ENCODE measurements around the gene CACNB3.
"Not testable (repeated sequence)": the region's sequence is repeated elsewhere in the genome, so short reads cannot be mapped to it uniquely, and the experiment has no call there.

The CACNB3 gene

GRCh38 chr12:48852734-48853688 is 34.7 kb downstream of the CACNB3 start:
- peak; percentile 82 for DNase-seq
- Histone ChIP-seq H3K27ac (peak overlapping the region; percentile 89), H3K4me3 (ENCODE audit: low read depth, low read length) (peak overlapping the region; percentile 94), H3K9me3 (ENCODE audit: severe bottlenecking) (no peaks in the 10 kb centered on the region), H3K27me3 (ENCODE audit: insufficient read depth, low read depth, severe bottlenecking) (no peaks in the 10 kb centered on the region), H3K36me3 (peaks cover 20% of the 10 kb centered on the region)
- TF ChIP-seq, protein P1, sequence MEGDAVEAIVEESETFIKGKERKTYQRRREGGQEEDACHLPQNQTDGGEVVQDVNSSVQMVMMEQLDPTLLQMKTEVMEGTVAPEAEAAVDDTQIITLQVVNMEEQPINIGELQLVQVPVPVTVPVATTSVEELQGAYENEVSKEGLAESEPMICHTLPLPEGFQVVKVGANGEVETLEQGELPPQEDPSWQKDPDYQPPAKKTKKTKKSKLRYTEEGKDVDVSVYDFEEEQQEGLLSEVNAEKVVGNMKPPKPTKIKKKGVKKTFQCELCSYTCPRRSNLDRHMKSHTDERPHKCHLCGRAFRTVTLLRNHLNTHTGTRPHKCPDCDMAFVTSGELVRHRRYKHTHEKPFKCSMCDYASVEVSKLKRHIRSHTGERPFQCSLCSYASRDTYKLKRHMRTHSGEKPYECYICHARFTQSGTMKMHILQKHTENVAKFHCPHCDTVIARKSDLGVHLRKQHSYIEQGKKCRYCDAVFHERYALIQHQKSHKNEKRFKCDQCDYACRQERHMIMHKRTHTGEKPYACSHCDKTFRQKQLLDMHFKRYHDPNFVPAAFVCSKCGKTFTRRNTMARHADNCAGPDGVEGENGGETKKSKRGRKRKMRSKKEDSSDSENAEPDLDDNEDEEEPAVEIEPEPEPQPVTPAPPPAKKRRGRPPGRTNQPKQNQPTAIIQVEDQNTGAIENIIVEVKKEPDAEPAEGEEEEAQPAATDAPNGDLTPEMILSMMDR (IDR thresholded peaks at IDR 0.05; ENCODE audit: low read depth, low read length) = peak; percentile 65

DNA sequence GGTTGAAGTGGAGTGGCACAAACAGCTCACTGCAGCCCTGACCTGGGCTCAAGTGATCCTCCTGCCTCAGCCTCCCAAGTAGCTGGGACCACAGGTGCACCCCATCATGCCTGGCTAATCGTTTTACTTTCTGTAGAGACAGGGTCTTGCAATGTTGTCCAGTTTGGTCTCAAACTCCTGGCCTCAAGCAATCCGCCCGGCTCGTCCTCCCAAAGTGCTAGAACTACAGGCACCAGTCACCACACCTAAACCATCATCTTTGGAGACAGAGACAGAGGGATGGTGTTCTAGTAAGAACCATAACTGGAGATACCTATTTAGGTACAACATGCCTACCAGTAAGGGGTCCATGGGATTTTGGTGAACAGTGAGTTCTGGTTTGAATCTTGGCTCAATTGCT is 36.2 kb downstream of the CACNB3 start:
- no peak overlapping the region for H3K4me3 ChIP-seq (ENCODE audit: low read depth, low read length)
- H3K9me3 ChIP-seq (ENCODE audit: severe bottlenecking) = no peaks in the 10 kb centered on the region
- TF ChIP-seq, protein P1 (IDR thresholded peaks at IDR 0.05; ENCODE audit: low read depth, low read length) = no peak
- no peak overlapping the region for H3K27ac ChIP-seq
- peaks cover 14% of the 10 kb centered on the region for H3K36me3 ChIP-seq
- DNase-seq = no peak
- no peaks in the 10 kb centered on the region for H3K27me3 ChIP-seq (ENCODE audit: insufficient read depth, low read depth, severe bottlenecking)

GRCh38 chr12:48854932-48855331 is 36.6 kb downstream of the CACNB3 start:
- not testable (repeated sequence) for H3K4me3 ChIP-seq (ENCODE audit: low read depth, low read length); DNase-seq; H3K36me3 ChIP-seq; H3K27ac ChIP-seq; H3K9me3 ChIP-seq (ENCODE audit: severe bottlenecking); H3K27me3 ChIP-seq (ENCODE audit: insufficient read depth, low read depth, severe bottlenecking)

DNA sequence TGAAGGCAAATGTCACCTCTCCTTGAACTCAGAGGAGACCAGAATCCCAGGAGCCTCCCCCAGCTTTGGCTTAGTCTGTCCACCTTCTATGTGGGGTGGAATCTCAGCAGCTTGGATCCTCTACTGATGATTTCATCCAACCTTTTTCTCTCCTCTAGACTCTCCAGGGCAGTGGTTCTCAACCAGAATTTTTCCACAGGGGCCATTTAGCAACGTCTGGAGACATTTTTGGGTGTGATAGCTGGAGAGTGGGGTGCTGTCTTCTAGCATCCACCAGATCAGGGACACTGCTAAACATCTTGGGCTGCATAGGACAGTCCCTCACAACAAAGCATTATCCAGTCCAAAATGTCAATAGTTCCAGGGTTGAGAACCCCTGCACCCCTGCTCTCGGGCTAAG is 38.1 kb downstream of the CACNB3 start:
- no peak for DNase-seq
- H3K27me3 ChIP-seq (ENCODE audit: insufficient read depth, low read depth, severe bottlenecking) = no peaks in the 10 kb centered on the region

DNA sequence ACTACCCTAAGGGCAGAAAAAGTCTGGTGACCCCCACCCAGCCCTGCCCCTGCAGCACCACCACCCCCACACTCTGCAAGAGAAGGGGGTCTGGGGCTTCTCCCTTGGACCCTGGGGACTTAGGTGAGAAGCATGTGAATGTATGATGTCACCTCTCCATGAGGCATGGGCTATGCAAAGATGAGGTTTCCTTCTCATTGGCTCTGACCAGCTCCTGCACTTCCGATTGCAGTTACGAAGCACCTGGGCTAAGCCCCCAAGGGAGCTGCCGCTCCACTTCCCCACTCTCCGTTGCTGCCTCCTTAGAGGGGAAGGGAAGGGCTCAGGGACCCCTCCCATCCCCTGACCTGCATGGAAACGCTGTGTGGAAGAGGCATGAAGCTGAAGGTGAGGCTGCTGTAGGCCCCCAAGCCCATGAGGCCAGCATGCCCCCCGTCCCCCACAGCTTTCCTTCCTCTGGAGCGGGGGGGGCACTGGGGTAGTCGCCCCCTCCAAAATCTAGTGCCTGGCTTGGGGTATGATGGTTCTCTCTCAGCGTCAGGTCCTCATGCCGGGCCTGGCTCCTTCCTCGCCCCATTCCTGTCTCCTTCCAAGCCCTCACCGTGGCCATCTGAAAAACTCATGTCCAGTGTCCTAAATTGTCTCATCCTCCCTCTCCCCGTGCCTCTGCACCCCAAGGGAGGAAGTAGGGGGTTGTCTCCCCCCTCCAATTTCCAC is 39.1 kb downstream of the CACNB3 start:
- H3K36me3 ChIP-seq = no peaks in the 10 kb centered on the region
- no peak overlapping the region for H3K4me3 ChIP-seq (ENCODE audit: low read depth, low read length)
- no peak overlapping the region for H3K27ac ChIP-seq
- H3K9me3 ChIP-seq (ENCODE audit: severe bottlenecking) = no peaks in the 10 kb centered on the region
- H3K27me3 ChIP-seq (ENCODE audit: insufficient read depth, low read depth, severe bottlenecking) = no peaks in the 10 kb centered on the region
- DNase-seq = no peak
- TF ChIP-seq, protein P1 (IDR thresholded peaks at IDR 0.05; ENCODE audit: low read depth, low read length) = no peak

More for the DNA sequence above, 38.1 kb downstream of the CACNB3 start:
- Histone ChIP-seq H3K4me3 (ENCODE audit: low read depth, low read length) (no peak overlapping the region), H3K27ac (no peak overlapping the region), H3K36me3 (peaks cover 2% of the 10 kb centered on the region), H3K9me3 (ENCODE audit: severe bottlenecking) (no peaks in the 10 kb centered on the region)
- TF ChIP-seq, protein P1 (IDR thresholded peaks at IDR 0.05; ENCODE audit: low read depth, low read length) = no peak

GRCh38 chr12:48858043-48858442 is 39.7 kb downstream of the CACNB3 start:
- Histone ChIP-seq H3K9me3 (ENCODE audit: severe bottlenecking) (no peaks in the 10 kb centered on the region), H3K27me3 (ENCODE audit: insufficient read depth, low read depth, severe bottlenecking) (no peaks in the 10 kb centered on the region), H3K27ac (no peak overlapping the region), H3K36me3 (no peaks in the 10 kb centered on the region), H3K4me3 (ENCODE audit: low read depth, low read length) (no peak overlapping the region)
- no peak for DNase-seq
- TF ChIP-seq, protein P1 (IDR thresholded peaks at IDR 0.05; ENCODE audit: low read depth, low read length) = no peak
